Measurements from ENCODE around the gene FRMD4A. TPM values are rescaled to one million over a fixed set of nuclear protein-coding genes. Genes with fewer than 3 reads are reported as not detected.

FRMD4A gene
- total RNA-seq, 1 experiment from 2014 or later: 19.6 TPM

- H3K4me3 Mint-ChIP-seq: no peak overlapping the region
- H3K14ac ChIP-seq (ENCODE audit: insufficient read depth, low read length): no peak overlapping the region
- H3K27ac ChIP-seq (ENCODE audit: insufficient read length, low read depth, low read length): no peak overlapping the region
- no peaks in the 10 kb centered on the region for H3K79me1 ChIP-seq (ENCODE audit: insufficient read depth, low read depth, low read length, poor library complexity, severe bottlenecking)
- H2AK5ac ChIP-seq (ENCODE audit: insufficient read length, low read length): no peak overlapping the region
- no peak overlapping the region for H3K27ac Mint-ChIP-seq
- no peak for TF ChIP-seq CTCF (conservative IDR thresholded peaks at IDR 0.05)
- H3K9me3 ChIP-seq (ENCODE audit: control insufficient read depth, low read depth, low read length): no peaks in the 10 kb centered on the region
- H3K27me3 ChIP-seq (ENCODE audit: insufficient read depth, low read length): no peaks in the 10 kb centered on the region
- H3K23me2 ChIP-seq (ENCODE audit: insufficient read length, low read depth, low read length, poor library complexity, severe bottlenecking): no peaks in the 10 kb centered on the region
- H2BK20ac ChIP-seq (ENCODE audit: low read depth, low read length, poor library complexity, severe bottlenecking): no peak overlapping the region
- no peak for DNase-seq
- no peak overlapping the region for H2BK12ac ChIP-seq (ENCODE audit: insufficient read length, low read depth, low read length)
- H3K9me3 Mint-ChIP-seq: no peaks in the 10 kb centered on the region
- no peak overlapping the region for H2BK15ac ChIP-seq (ENCODE audit: low read depth, low read length)
- no peak overlapping the region for H3T11ph ChIP-seq (ENCODE audit: low read length)
- H4K20me1 ChIP-seq (ENCODE audit: control insufficient read depth, insufficient read depth, insufficient read length): no peaks in the 10 kb centered on the region
- H4K5ac ChIP-seq (ENCODE audit: insufficient read length, low read depth, low read length): no peak overlapping the region
- H4K91ac ChIP-seq (ENCODE audit: insufficient read length, low read depth, low read length): no peak overlapping the region
- no peak overlapping the region for H4K8ac ChIP-seq (replicated peaks; ENCODE audit: insufficient read length, low read depth, low read length)
- peaks cover 0 to 5% (median 2%) of the 10 kb centered on the region in 3 experiments; a peak in 2 of 7 replicates for H3K36me3 Mint-ChIP-seq (ENCODE audit: insufficient read depth in 1 of 3, low read depth in 3 of 3)
- no peak overlapping the region for H2AFZ ChIP-seq (ENCODE audit: low read length)
- H3K4me1 Mint-ChIP-seq: peaks cover 17 to 27% of the 10 kb centered on the region in 2 experiments
- no peak overlapping the region for H3K56ac ChIP-seq (ENCODE audit: insufficient read length, low read depth, low read length)
- H3K27me3 Mint-ChIP-seq (ENCODE audit: low read depth): no peaks in the 10 kb centered on the region
- no peak overlapping the region for H3K9ac ChIP-seq (ENCODE audit: extremely low read depth, insufficient read length, low read length)
- H3K4me2 ChIP-seq (ENCODE audit: insufficient read depth, insufficient read length, low read length): no peak overlapping the region
- no CpG with 5 or more reads among the region's 8 CpGs for WGBS (ENCODE audit: extremely low coverage, insufficient read length, low lambda C conversion rate)
- no peak overlapping the region for H3K4ac ChIP-seq (ENCODE audit: low read depth, low read length)
- H2BK5ac ChIP-seq (ENCODE audit: insufficient read length, low read length): no peak overlapping the region
- no peak overlapping the region for H2BK120ac ChIP-seq (ENCODE audit: low read depth, low read length, poor library complexity, severe bottlenecking)
- no peaks in the 10 kb centered on the region; the same call in 1 of the 2 replicates for H3K79me2 ChIP-seq (ENCODE audit: insufficient read depth, low read length)
- H3K23ac ChIP-seq (ENCODE audit: insufficient read length, low read depth, low read length): no peak overlapping the region
- peaks cover 8% of the 10 kb centered on the region for H3K4me1 ChIP-seq (ENCODE audit: insufficient read depth, low read length)
- no peak overlapping the region for H3K18ac ChIP-seq (ENCODE audit: insufficient read length, low read depth, low read length)
These were observed 386.9 kb downstream of the FRMD4A start for GRCh38 chr10:13943735-13944398.

Measured in H9 (cell line).